Epidermal melanocyte (primary cell): Measurements from ENCODE around the gene UGT1A4.
"Not testable (repeated sequence)": the region's sequence is repeated elsewhere in the genome, so short reads cannot be mapped to it uniquely, and the experiment has no call there.

Experiments used
- DNase-seq: peaks from one replicate; pipeline ENCODE4 v3.0.0; 2011; ENCODE audit warnings: low spot score; ENCODE audit not compliant: insufficient read length

The UGT1A4 gene

DNA sequence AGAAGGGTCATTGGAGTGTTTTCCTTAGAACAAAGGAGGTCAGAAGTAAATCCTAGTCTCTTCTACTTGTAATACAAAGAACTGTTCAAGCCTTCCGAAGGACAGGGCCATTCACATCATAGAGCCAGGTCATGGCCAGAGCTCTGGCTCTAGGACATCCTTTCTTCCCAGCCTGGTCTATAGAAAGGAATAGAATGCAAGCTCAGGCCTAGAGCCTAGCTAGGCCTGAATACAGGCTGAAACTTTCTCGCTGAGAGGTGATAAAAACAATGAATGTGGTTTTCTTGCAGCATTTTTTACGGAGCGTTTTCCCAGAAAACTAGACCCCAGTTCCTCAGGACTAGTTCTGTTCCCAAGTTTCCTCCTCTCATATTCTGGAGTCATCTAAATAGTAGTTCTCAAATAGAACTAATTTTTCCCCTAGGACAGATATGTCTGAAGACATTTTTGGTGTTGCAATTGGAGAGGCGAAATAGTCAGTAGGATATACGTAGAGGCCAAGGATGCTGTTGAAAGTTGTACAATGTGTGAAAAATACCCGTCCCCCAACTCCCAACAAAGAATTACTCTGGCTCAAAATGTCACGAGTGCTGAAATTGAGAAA lies 19.0 kb upstream of the UGT1A4 start:
- no peak for DNase-seq

DNA sequence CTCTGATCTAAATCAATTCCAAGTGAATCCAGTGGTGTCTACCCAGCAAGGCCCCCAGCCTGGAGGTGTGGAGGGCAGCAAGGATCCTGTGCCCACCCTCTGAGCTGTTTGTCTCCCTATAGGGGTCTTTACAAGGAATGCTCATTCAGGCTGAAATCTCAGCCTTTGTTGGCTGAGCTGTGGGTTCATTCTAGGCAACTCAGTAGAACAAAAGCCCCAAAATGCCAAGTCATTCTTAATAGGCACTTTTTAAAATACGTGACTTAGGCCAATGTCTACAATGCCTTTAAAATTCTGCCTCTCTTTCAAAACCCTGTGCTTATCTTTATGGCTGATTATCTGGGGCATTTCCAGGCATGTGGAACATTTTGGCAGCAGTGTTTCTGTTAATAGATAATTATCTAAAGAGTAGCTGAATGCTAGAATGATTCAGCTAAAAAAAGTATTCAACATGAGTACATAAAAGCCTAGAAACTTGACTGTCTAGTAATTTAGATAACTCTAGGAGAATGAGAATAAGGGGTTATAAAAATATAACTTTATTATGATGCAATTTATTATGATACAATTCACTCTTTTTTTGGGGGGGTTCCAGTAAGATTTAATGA lies 18.4 kb upstream of the UGT1A4 start:
- DNase-seq = no peak

DNA sequence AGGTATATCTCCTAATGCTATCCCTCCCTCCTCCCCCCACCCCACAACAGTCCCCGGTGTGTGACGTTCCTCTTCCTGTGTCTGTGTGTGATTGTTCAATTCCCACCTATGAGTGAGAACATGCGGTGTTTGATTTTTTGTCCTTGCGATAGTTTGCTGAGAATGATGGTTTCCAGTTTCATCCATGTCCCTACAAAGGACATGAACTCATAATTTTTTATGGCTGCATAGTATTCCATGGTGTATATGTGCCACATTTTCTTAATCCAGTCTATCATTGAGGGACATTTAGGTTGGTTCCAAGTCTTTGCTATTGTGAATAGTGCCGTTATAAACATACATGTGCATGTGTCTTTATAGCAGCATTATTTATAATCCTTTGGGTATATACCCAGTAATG lies 17.7 kb upstream of the UGT1A4 start:
- not testable (repeated sequence) for DNase-seq

DNA sequence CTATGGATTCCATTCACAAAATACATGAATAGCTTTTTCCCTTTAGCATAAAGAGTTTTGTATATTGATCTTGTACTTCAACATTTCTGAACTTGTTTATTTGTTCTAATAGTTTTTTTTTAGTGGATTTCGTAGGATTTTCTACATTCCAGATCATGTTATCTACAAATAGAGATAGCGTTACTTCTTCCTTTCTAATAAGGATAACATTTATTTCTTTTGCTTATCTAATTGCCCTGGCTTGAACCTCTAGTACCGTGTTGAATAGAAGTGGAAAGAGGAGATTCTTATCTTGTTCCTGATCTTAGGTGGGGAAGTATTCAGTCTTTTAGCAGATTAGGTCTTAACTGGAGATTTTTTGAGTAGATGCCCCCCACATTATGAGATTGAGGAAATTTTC lies 16.3 kb upstream of the UGT1A4 start:
- DNase-seq = no peak

DNA sequence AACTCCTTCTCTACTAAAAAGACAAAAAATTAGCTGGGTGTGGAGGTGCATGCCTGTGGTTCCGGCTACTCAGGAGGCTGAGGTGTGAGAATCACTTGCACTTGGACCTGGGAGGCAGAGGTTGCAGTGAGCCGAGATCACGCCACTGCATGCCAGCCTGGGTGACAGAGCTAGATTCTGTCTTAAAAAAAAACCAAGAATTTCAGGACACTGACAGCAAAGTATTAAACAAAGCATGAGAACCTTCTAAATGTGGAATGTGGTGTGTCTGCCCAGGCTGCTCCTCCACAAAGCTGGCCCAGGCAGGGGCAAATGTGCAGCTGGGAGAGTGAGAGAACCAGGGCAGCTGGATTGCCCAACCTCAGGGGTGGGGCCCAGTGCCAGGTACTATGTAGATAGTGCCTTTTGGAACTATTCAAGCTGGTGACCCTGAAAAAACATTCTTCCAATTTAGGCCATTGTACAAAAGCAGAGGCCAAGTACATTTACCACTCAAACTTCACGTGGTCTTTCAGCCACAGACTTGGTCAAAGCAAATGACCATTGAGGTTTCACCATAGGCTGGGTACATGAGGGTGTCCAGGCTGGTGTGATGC lies 12.5 kb upstream of the UGT1A4 start:
- no peak for DNase-seq

DNA sequence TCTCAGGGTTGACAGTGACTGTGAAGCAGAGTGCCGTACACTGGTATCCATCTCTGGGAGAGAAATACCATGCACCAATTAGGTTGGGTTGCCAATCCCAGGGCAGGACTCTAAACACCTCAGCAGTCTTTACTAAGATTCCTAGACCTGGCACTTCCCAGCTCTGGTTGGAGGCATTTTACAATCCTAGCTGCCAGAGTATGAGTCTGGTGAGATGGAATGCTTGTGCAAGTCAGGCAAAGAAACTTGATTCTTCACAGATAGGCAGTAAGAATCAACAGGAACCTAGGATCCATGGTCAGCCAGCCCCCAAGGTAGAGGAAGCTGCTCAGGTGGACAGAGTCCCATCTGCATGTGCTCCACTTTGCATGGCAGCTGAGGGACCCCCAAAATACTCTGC lies 11.8 kb upstream of the UGT1A4 start:
- DNase-seq = no peak

DNA sequence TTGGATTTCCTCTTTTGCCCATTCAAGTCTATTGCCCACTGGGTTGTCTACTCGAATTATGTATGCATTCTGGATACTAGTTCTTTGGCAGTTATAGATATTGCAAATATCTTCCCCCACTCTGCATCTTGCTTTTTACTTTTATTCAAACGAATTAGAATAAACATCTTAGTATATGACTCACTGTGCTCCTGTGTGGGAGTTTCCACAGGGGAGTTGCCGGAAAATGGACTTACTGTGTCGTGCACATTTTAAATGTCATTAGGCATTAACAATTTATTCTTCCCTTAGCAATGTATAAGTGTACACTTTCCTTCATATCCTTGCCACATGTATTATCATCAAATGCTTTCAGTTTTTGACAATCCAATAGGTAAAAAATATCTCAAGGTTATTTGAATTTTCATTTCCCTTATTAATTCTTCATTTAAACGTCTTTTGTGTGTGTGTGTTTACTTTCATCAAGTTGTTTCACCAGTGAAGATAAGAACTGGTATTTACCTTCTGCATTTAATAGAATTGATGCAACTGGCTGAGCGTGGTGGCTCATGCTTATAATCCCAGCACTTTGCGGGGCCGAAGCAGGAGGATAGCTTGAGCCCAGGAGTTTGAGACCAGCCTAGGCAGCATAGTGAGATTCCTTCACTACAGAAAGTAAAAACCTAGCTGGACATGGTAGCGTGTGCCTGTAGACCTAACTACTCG lies 10.4 kb upstream of the UGT1A4 start:
- DNase-seq = no peak

DNA sequence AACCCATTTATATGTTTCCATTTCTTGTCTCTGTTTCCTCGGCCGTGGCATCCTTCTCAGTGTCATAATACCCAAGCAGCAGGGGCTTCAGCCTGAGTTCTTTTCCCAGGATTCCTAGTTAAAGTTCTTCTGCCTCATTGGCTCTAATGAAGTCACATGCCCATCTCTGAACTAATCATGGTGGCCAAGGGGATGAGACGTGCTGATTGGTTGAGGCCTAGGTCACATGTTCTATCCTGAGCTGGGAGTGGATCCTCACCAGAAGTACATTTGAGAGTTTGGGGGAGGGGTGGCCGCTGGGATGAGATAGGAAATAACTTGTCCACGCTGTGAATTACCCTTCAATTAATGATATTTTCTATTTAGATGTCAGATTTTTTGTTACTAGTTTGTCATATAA lies 9.6 kb upstream of the UGT1A4 start:
- DNase-seq = no peak

DNA sequence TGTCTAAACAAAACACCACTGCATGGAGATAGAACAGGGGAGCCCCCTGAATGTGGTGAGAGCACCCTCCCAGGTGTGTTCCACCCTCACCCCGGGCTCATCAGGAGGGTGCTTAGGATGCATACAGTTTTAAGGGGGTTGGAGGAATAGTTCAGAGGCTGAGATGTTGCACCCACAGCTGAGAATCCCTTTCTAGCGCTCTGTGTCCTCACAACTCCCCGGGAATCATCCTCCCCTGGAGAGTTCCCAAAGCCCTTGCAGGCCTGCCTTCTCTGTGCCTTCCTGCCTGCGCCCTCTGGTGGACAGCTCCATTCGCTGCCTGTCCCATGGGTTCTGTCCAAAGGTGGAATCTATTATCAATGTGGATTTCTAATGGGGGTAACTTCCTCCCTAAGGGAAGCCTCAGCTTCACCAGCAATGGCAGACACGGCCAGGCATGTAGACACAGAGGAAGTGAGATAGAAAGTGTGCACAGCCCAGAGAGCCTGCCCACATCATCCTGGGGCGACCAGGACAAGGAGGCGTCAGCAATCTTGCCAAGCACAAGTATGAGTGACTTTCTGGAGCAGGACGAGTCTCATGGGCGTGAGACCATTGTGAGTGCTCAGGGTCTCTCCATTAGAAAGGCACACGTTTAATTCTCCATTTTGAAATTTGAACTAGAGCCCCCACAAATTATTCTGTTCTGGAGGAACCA lies 7.1 kb upstream of the UGT1A4 start:
- peak; percentile 46 for DNase-seq

DNA sequence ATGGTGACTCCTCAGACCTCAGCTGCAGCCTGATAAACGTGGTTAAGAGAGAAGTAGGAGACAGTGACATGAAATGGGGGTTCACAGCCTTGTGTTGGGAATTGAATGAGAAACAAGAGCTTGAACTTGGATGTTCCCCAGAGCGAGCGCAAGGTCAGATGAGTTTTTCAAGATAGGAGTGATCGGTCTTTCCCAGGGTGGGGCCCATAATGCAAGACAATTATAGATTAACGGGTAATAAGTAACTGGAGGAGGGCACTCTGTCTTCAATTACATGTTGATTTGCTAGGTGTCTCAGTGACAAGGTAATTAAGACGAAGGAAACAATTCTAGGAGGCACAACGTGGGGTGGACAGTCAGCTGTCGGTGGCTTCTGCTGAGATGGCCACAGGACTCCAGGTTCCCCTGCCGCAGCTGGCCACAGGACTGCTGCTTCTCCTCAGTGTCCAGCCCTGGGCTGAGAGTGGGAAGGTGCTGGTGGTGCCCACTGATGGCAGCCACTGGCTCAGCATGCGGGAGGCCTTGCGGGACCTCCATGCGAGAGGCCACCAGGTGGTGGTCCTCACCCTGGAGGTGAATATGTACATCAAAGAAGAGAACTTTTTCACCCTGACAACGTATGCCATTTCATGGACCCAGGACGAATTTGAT lies 5.8 kb upstream of the UGT1A4 start, which contains the start of gene UGT1A5:
Gene UGT1A5, plus strand, starts transcription at position 297 of the 651 bp plus-strand sequence. Its CDS starts 85 bp downstream, at position 382.
- no peak for DNase-seq

DNA sequence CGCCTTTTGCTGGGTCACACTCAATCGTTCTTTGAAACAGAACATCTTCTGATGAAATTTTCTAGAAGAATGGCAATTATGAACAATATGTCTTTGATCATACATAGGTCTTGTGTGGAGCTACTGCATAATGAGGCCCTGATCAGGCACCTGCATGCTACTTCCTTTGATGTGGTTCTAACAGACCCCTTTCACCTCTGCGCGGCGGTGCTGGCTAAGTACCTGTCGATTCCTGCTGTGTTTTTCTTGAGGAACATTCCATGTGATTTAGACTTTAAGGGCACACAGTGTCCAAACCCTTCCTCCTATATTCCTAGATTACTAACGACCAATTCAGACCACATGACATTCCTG lies 5.3 kb upstream of the UGT1A4 start:
- no peak for DNase-seq

DNA sequence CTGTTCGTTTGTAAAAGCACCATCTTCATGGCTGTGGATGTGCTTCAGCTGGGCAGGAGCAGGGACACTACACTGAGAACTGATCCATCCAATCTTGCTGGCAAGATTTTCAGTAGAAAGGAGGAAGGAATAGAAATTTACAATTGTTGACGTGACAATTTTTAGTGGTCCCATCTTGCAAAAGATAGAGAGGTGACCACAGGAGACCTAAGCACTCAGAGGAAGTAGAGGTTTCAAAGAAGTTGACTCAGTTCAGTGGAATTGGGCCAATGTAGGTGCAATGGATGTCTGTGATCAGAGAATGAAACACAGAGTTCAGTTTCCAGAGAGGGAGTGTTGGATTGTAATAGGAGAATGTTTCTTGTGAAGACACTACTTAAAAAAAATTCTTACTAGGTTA lies 4.4 kb upstream of the UGT1A4 start:
- DNase-seq = no peak

DNA sequence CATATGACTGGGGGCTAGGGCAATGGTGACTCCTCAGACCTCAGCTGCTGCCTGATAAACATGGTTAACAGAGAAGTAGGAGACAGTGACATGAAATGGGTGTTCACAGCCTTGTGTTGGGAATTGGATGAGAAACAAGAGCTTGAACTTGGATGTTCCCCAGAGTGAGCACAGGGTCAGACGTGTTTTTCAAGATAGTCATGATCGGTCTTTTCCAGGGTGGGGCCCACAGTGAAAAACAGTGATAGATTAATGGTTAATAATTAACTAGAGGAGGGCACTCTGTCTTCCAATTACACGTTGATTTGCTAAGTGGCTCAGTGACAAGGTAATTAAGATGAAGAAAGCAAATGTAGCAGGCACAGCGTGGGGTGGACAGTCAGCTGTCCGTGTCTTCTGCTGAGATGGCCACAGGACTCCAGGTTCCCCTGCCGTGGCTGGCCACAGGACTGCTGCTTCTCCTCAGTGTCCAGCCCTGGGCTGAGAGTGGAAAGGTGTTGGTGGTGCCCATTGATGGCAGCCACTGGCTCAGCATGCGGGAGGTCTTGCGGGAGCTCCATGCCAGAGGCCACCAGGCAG lies 10.3 kb downstream of the UGT1A4 start, which contains the start of gene UGT1A3:
Gene UGT1A3, plus strand, starts transcription at position 320 of the 579 bp plus-strand sequence. Its CDS starts 85 bp downstream, at position 405.
- DNase-seq = no peak

DNA sequence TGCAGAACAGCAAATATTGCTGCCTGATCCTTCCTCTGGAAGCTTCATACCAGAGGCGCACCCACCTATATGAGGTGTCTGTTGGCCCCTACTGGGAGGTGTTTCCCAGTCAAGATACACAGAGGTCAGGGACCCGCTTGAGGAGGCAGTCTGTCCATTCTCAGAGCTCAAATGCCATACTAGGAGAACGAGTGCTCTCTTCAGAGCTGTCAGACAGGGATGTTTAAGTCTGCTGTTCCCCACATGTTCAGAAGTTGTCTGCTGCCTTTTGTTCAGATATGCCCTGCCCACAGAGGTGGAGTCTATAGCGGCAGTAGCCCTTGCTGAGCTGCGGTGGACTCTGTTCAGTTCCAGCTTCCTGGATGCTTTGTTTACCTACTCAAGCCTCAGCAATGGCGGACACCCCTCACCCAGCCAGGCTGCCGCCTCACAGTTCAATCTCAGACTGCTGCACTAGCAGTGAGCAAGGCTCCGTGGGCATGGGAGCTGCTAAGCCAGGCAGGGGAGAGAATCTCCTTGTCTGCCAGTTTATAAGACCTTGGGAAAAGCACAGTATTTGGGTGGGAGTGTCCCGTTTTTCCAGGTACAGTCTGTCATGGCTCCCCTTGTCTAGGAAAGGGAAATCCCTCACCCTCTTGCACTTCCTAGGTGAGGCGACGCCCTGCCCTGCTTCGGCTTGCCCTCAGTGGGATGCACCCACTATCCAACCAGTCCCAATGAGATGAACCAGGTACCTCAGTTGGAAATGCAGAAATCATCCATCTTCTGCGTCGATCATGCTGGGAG lies 18.5 kb downstream of the UGT1A4 start:
- not testable (repeated sequence) for DNase-seq

DNA sequence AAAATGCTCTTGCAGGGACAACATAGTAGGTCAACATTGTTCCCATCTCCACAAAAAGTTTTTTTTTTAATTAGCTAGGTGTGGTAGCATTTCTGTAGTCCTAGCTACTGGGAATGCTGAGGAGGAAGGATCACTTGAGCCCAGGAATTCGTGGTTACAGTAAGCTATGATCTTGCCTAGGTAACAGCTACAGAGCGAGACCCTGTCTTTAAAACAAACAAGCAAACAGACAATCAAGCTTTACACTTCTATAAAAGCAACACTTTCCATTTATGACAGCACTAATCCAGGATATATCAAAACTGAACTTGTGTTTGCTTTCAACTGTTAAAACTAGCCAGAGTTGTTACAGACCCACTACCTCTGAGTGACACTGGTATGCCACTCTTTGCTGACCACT lies 22.3 kb downstream of the UGT1A4 start:
- no peak for DNase-seq

DNA sequence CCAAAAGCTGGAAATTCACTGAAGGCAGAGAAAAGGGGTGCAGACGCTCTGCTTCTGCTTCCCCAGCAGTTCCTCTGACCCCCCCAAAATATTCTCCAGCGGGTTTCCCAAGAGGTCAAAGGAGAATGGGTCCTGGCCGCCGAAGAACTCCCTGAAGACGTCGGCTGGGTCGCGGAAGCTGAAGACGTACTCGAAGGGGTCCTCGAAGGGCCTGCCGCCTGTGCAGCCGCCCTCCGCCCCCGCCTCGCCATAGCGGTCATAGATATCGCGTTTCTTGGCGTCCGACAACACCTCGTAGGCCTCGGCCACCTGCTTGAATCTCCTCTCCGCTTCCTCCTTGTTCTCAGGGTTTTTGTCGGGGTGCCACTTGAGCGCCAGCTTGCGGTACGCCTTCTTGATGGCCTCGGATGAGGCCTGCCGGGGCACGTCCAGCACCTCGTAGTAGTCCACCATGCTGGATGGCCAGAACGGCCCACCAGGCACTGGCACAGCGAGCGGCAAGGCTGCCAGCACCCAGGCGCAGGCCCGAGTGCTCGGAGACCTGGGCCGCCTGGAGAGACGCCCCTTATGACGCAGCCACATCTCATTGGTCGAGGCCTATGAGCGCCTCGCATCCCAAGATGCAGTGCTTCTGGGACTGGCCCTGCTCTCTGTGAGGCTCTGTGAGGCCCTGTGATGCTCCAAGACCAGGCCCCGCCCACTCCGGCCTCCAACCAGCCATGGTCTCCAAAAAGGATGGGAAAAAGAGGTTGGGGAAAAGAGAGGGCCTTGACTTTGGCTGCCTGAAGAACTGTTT lies 25.1 kb downstream of the UGT1A4 start:
- no peak for DNase-seq

DNA sequence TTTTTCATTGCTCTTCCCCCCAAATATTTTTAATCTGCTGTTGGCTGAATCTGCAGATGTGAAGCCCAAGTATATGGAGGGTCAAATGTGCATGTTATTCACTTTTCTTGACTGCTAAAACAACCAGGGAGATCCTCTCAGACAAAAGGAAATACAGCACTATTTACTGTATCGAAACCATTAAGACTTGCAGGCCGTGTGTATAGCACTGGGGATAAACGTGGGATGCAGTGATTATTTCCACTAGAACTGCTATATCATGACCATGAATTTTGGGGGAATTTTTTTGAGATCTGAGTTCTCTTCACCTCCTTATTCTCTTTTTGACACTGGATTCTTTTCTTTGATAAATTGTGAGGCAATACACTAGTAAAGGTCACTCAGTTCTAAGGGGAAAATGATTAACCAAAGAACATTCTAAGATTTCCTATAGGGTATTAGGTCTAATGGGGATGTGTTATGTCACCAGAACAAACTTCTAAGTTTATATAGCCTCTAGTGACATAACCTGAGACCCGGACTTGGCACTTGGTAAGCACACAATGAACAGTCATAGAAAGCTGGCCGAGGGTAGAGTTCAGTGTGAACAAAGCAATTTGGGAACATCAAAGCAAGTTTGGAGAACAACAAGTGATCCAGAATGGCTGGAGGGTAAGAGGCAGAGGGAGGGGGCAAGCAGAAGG lies 26.7 kb downstream of the UGT1A4 start:
- DNase-seq = no peak

DNA sequence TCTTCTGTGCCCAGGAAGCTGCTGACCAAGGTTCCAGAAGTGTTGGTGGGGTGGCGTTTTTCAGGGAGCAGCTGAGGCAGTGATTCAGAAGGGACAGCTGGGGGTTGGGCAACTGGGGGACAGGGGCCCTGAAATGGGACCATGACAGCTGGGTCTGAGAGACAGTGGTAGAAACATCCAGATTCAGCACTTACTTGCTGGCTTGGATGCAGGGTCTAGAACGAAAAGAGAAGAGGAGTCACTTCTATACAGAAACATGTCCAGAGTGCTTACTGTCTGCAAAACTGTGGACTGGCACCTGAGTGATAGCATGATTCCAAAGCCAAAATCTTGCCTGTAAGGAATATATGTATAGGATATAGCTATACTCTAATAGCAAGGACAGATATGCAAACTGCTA lies 27.3 kb downstream of the UGT1A4 start:
- not testable (repeated sequence) for DNase-seq
